HG02970 (cell line): ENCODE results near the gene CCL2.
"Not testable (repeated sequence)": the region's sequence is repeated elsewhere in the genome, so short reads cannot be mapped to it uniquely, and the experiment has no call there.

Experiments used
- ATAC-seq: cut with Tn5 transposase; IDR thresholded peaks from one replicate; pipeline ENCODE4 v1.9.1; 2021; ENCODE audit warnings: mild to moderate bottlenecking, moderate library complexity, moderate number of reproducible peaks; ENCODE audit not compliant: unreplicated experiment, low FRiP score

Gene CCL2

GRCh38 chr17:34254651-34255380 lies at the start of gene CCL2:
TSS of gene CCL2 (plus strand) at chr17:34255285. CDS start at chr17:34255350, 65 bp downstream.
- no peak for ATAC-seq

GRCh38 chr17:34205401-34205800 lies 49.7 kb upstream of the CCL2 start:
- no peak for ATAC-seq

GRCh38 chr17:34206569-34206968 lies 48.5 kb upstream of the CCL2 start:
- no peak for ATAC-seq

- ATAC-seq, result no peak
These were observed 47.5 kb upstream of the CCL2 start for GRCh38 chr17:34207572-34207971.

GRCh38 chr17:34218748-34219147 lies 36.3 kb upstream of the CCL2 start:
- ATAC-seq, result no peak

- no peak for ATAC-seq
These were observed 35.7 kb upstream of the CCL2 start for GRCh38 chr17:34219405-34219804.

- ATAC-seq, result no peak
These were observed 34.9 kb upstream of the CCL2 start for GRCh38 chr17:34220045-34220751.

GRCh38 chr17:34220752-34221395 lies 34.2 kb upstream of the CCL2 start:
- no peak for ATAC-seq

- no peak for ATAC-seq
These were observed 33.7 kb upstream of the CCL2 start for GRCh38 chr17:34221411-34221810.

GRCh38 chr17:34222722-34223497 lies 32.2 kb upstream of the CCL2 start:
- no peak for ATAC-seq

- ATAC-seq, result no peak
These were observed 30.0 kb upstream of the CCL2 start for GRCh38 chr17:34225046-34225445.

- ATAC-seq, result no peak
These were observed 28.9 kb upstream of the CCL2 start for GRCh38 chr17:34226011-34226743.

- no peak for ATAC-seq
These were observed 28.4 kb upstream of the CCL2 start for GRCh38 chr17:34226744-34227034.

- ATAC-seq, result not testable (repeated sequence)
These were observed 27.8 kb upstream of the CCL2 start for GRCh38 chr17:34227293-34227692.

- no peak for ATAC-seq
These were observed 27.4 kb upstream of the CCL2 start for GRCh38 chr17:34227707-34228106.

- ATAC-seq, result no peak
These were observed 26.3 kb upstream of the CCL2 start for GRCh38 chr17:34228781-34229180.

- ATAC-seq, result no peak
These were observed 24.7 kb upstream of the CCL2 start for GRCh38 chr17:34230342-34230741.

GRCh38 chr17:34234616-34235015 lies 20.5 kb upstream of the CCL2 start:
- no peak for ATAC-seq

- ATAC-seq, result no peak
These were observed 19.6 kb upstream of the CCL2 start for GRCh38 chr17:34235389-34236028.
